HG03457 (cell line): ENCODE data around the gene PGF.
"Not testable (repeated sequence)": the region's sequence is repeated elsewhere in the genome, so short reads cannot be mapped to it uniquely, and the experiment has no call there.

Experiments used
- ATAC-seq: cut with Tn5 transposase; IDR thresholded peaks from one replicate; pipeline ENCODE4 v1.9.1; 2021; ENCODE audit warnings: moderate number of reproducible peaks; ENCODE audit not compliant: unreplicated experiment

Gene PGF

DNA sequence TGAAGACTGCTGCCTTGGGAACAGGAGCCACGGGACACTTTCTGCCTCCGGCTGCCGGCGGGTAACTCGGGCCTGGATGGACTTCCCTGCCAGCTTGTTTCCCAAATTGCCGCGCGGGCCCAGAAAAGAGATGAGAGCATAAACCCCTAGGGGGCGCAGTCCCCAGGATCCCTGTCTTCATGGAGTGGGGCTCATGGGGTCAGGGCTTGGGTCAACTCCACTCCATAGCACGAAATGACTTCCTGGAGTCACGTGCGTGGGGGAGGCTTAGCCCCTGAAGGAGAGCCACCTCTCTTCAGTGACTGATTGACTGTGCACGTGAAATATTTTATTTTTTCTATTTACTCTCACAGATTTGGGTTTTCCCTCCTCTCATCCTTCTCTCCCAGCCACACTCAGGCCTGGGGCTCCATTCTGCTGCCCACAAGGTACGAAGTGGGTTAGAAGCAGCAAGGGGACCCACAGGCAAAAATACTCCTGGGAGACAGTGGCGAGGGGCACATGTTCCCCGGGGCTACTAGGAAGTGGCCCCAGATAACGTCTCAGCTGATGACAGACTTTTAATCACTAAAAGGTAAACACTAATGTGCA, 10.0 kb downstream of the PGF start:
- no peak for ATAC-seq

GRCh38 chr14:74942608-74943007, 12.8 kb downstream of the PGF start:
- no peak for ATAC-seq

DNA sequence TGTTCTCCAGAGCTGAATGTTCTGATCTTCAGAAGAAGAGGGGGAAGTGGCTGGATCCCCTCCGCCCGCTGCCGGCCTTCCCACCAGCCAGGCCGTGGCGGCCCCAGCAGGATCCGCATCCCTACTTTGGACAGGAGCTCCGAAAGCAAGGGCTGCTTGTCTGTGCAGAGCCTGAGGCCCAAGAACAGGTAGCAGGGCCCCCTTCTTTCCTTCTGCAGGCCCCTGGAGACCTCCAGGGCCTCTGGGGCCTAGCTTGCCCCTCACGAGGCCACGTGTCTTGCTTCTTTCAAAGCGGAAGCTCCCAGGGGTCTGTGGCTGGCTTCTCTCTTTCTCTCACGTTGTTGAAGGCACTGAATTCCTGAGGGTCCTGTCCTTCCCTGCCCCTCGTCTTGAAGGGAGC, 13.2 kb downstream of the PGF start:
- ATAC-seq = no peak

GRCh38 chr14:74941676-74942097, 13.7 kb downstream of the PGF start:
- ATAC-seq = no peak

DNA sequence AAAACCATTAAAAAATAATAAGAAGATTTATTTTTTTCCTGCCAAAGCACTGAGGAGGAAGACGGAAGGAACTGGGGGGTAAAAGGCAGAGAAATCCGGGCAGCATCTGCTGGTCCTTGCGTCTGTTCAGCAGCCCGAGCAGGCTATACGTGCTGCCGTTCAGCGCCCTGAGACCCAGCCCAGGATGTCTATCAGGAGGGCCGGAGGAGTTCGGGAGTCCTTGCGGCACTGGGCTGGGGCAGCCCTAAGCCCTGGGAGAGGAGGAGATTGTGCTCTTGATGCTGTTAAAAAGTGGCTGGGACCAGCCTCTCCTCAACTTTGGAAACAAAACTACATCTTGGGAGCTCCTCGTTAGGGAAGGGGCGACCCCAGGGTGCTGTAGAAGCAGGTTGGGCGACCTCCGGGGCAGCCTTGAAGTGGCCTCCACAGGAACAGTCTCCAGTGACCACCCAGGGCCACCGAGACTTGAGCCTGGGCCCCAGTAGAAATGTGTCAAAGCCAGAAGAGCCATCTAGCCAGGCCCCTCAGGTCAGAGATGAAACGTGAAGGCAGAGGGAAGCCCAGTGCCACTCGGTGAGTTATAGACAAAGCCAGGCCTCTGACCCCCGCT, 14.3 kb downstream of the PGF start:
- ATAC-seq = no peak

- ATAC-seq = no peak
These were observed 16.6 kb downstream of the PGF start for GRCh38 chr14:74938531-74939495.

GRCh38 chr14:74937171-74937570, 18.2 kb downstream of the PGF start:
- no peak for ATAC-seq

DNA sequence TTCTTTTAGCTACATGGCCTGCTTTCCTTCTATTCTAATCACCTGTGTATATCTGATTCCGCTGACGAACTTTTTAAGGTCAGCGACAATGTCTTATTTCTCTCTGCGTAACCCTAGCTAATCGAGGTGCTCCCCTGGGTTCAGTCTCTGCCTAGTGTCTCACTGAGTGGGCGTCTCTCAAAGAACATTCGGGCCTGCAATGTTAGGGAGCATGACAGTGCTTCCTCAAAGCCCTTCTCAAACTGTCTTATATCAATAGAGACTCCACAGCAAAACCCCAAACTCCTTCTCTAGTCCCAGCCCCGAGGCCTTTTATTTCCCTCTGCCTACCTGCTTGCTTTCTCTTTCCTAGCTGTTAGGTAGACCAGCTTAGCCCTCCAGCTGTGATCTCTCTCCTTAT, 18.7 kb downstream of the PGF start:
- no peak for ATAC-seq

DNA sequence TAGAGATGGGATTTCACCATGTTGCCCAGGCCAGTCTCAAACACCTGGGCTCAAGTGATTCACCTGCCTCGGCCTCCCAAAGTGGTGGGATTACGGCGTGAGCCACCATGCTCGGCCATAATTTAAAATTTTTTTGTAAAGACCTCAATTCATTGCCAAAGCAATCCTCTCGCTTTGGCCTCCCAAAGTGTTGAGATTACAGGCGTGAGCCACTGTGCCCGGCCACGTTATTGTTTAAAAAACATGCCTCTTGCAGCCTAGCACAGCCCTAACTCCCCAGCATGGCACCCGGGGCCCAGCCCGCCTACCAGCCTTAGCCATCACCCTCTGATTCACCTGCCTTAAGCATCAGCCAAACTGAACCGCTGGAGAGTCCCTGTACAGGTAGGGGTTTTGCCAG, 19.2 kb downstream of the PGF start:
- ATAC-seq = no peak

GRCh38 chr14:74935360-74935680, 20.1 kb downstream of the PGF start:
- no peak for ATAC-seq

GRCh38 chr14:74934476-74935359, 20.7 kb downstream of the PGF start:
- ATAC-seq = no peak

- ATAC-seq = no peak
These were observed 21.4 kb downstream of the PGF start for GRCh38 chr14:74934041-74934440.

GRCh38 chr14:74932936-74933335, 22.5 kb downstream of the PGF start:
- ATAC-seq = not testable (repeated sequence)

GRCh38 chr14:74932401-74932901, 22.9 kb downstream of the PGF start:
- no peak for ATAC-seq

DNA sequence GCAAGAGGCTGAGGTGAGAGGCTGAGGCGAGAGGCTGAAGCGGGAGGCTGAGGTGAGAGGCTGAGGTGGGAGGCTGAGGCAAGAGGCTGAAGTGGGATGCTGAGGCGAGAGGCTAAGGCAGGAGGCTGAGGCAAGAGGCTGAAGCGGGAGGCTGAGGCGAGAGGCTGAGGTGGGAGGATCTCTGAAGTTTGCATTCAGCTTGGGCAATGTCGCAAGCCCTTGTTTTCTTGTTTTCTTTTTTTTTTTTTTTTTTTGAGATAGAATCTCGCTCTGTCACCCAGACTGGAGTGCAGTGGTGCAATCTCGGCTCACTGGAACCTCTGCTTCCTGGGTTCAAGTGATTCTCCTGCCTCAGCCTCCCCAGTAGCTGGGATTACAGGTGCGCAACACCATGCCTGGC, 23.7 kb downstream of the PGF start:
- not testable (repeated sequence) for ATAC-seq

DNA sequence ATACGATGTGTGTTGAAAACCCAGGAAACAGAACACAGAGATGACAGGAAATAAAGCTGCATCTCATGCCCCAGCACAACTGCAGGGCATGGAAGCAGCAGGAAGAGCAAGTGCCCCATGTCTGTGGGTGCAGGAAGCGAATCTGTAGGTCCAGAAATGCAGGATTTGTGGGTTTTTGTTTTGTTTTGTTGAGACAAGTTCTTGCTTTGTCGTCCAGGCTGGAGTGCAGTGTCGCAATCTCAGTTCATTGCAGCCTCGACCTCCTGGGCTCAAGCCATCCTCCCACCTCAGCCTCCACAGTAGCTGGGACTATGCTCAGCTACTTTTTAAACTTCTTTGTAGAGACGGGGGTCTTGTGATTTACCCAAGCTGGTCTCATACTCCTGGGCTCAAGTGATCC, 26.2 kb downstream of the PGF start:
- no peak for ATAC-seq

GRCh38 chr14:74927225-74927624, 28.2 kb downstream of the PGF start:
- ATAC-seq = no peak

GRCh38 chr14:74924061-74924460, 31.3 kb downstream of the PGF start:
- ATAC-seq = no peak

GRCh38 chr14:74922752-74923401, 32.5 kb downstream of the PGF start, which contains the start of gene RPS6KL1:
TSS of gene RPS6KL1 (minus strand) at chr14:74923260. CDS start at chr14:74921541, 1,719 bp downstream.
- peak; percentile 80 for ATAC-seq
